Endothelial cell (in vitro differentiated cells): ENCODE results near the gene PDE4D. TPM values are rescaled to one million over a fixed set of nuclear protein-coding genes. Genes with fewer than 3 reads are reported as not detected.
A peak's percentile ranks its signal among the peaks of the same experiment; 100 is the strongest.

Source experiments
- DNase-seq: peaks from one replicate; pipeline ENCODE4 v3.0.0; 2021; ENCODE audit warnings: low spot score
- H3K27ac Mint-ChIP-seq: one replicate; pipeline ENCODE4 v1.8.0; 2021; ENCODE audit warnings: mixed read lengths, inconsistent platforms; ENCODE audit not compliant: unreplicated experiment
- H3K27me3 Mint-ChIP-seq: one replicate; pipeline ENCODE4 v1.8.0; 2021; ENCODE audit warnings: mild to moderate bottlenecking, moderate library complexity, mixed read lengths, inconsistent platforms; ENCODE audit not compliant: unreplicated experiment
- H3K36me3 Mint-ChIP-seq: one replicate; pipeline ENCODE4 v1.8.0; 2021; ENCODE audit warnings: mild to moderate bottlenecking, low read depth, mixed read lengths, inconsistent platforms; ENCODE audit not compliant: unreplicated experiment
- H3K4me1 Mint-ChIP-seq: one replicate; pipeline ENCODE4 v1.8.0; 2021; ENCODE audit warnings: mild to moderate bottlenecking, mixed read lengths, inconsistent platforms; ENCODE audit not compliant: unreplicated experiment
- H3K4me3 Mint-ChIP-seq: one replicate; pipeline ENCODE4 v1.8.0; 2021; ENCODE audit warnings: mild to moderate bottlenecking, mixed read lengths, inconsistent platforms; ENCODE audit not compliant: unreplicated experiment
- H3K9me3 Mint-ChIP-seq: one replicate; pipeline ENCODE4 v1.8.0; 2021; ENCODE audit warnings: mixed read lengths, inconsistent platforms; ENCODE audit not compliant: unreplicated experiment
- total RNA-seq: library from RNA; stranded (reverse); fragmentation: NEBNext Ultra II Directional; extraction: Animal tissue kit (Norgen Biotek cat#: 25700); gene quantifications from one replicate; pipeline ENCODE4 v1.2.1, GENCODE V29; 2021; ENCODE audit not compliant: unreplicated experiment
- TF ChIP-seq, protein P1 (sequence below): fragments of 200-600 bp; sonication (generic); IDR thresholded peaks from one replicate; pipeline ENCODE4 v1.5.0; 2021; ENCODE audit warnings: antibody characterized with exemption; ENCODE audit not compliant: unreplicated experiment

Gene PDE4D
- total RNA-seq, 1 donor from 2014 or later: 9.4 TPM

DNA sequence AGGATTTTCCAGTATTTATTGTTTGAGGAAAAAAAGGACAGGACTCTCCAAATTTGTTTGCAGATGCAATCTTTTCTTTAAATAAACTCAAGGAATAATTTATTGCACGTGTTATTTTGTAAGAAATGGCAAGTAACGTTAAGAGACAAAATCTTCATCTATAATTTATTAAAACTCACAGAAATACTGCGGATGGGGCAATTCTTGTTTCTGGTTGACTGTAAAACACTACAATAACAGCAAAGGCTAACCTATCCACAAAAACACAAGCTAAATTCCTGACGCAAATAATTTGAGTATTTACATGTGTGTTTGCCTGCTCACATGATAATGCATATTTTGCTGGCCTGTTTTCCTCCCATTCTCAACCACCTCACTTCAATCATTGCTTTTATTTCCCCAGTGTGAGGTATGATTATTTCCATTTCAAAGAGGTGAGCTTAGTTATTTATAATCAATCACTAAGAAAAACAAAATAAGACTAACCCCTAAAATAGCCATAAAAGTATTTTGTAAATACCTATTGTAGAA lies 619.4 kb downstream of the PDE4D start:
- Mint-ChIP-seq H3K4me1 (peaks cover 33% of the 10 kb centered on the region), H3K27me3 (peaks cover 5% of the 10 kb centered on the region), H3K9me3 (no peaks in the 10 kb centered on the region), H3K27ac (no peak overlapping the region), H3K4me3 (peak overlapping the region; percentile 87), H3K36me3 (no peaks in the 10 kb centered on the region)
- no peak for DNase-seq
- TF ChIP-seq, protein P1, sequence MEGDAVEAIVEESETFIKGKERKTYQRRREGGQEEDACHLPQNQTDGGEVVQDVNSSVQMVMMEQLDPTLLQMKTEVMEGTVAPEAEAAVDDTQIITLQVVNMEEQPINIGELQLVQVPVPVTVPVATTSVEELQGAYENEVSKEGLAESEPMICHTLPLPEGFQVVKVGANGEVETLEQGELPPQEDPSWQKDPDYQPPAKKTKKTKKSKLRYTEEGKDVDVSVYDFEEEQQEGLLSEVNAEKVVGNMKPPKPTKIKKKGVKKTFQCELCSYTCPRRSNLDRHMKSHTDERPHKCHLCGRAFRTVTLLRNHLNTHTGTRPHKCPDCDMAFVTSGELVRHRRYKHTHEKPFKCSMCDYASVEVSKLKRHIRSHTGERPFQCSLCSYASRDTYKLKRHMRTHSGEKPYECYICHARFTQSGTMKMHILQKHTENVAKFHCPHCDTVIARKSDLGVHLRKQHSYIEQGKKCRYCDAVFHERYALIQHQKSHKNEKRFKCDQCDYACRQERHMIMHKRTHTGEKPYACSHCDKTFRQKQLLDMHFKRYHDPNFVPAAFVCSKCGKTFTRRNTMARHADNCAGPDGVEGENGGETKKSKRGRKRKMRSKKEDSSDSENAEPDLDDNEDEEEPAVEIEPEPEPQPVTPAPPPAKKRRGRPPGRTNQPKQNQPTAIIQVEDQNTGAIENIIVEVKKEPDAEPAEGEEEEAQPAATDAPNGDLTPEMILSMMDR: no peak

GRCh38 chr5:59272809-59273427 lies 620.6 kb downstream of the PDE4D start:
- no peak overlapping the region for H3K4me3 Mint-ChIP-seq
- H3K27me3 Mint-ChIP-seq: peaks cover 5% of the 10 kb centered on the region
- DNase-seq: no peak
- no peaks in the 10 kb centered on the region for H3K9me3 Mint-ChIP-seq
- TF ChIP-seq, protein P1: no peak
- H3K4me1 Mint-ChIP-seq: peaks cover 22% of the 10 kb centered on the region
- no peaks in the 10 kb centered on the region for H3K36me3 Mint-ChIP-seq
- H3K27ac Mint-ChIP-seq: no peak overlapping the region

- TF ChIP-seq, protein P1: no peak
- Mint-ChIP-seq H3K36me3 (no peaks in the 10 kb centered on the region), H3K27ac (no peak overlapping the region), H3K4me1 (no peaks in the 10 kb centered on the region), H3K27me3 (no peaks in the 10 kb centered on the region), H3K4me3 (no peak overlapping the region), H3K9me3 (no peaks in the 10 kb centered on the region)
- no peak for DNase-seq
These were observed 624.6 kb downstream of the PDE4D start for GRCh38 chr5:59268756-59269415.

DNA sequence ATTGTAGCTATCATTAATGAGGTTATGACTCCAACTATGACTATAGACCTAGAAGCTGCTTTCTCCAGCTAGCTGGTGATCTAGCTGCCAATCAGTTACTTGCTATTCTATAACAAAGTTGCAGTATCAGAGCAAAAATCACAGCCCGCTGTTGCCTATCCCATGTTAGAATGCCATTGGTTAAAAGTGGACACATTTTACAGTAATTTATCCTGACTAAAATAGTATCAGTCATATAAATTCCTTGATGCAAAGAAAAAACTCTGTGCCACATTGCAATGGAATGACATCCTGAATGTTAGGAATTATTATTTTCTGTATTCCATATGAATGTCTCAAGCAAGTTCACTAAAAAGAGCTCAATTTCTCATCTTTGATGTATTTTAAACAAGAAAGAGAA lies 626.5 kb downstream of the PDE4D start:
- Mint-ChIP-seq H3K9me3 (no peaks in the 10 kb centered on the region), H3K4me1 (no peaks in the 10 kb centered on the region), H3K4me3 (no peak overlapping the region), H3K27me3 (no peaks in the 10 kb centered on the region), H3K27ac (no peak overlapping the region), H3K36me3 (no peaks in the 10 kb centered on the region)
- no peak for DNase-seq
- TF ChIP-seq, protein P1: no peak

DNA sequence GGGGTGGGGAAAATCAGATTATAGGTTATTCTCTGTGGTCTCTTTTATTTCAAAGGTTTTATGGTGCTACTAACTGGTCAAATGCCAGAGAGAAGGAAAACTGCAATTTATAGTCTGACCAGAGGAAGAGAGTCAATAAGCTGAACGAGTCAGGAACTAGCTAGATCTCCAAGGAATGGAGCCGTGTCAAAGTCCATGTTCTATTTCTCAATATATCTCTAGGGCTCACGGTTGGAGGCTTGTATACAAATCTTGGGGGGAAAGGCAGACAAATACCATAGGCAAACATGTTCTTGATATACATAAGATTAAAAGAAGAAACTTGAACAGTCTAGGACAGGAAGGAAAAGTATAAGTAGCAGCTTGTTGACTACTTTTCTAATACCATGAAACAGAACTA lies 627.1 kb downstream of the PDE4D start:
- no peaks in the 10 kb centered on the region for H3K27me3 Mint-ChIP-seq
- H3K9me3 Mint-ChIP-seq: no peaks in the 10 kb centered on the region
- TF ChIP-seq, protein P1: no peak
- no peak overlapping the region for H3K27ac Mint-ChIP-seq
- no peaks in the 10 kb centered on the region for H3K36me3 Mint-ChIP-seq
- no peaks in the 10 kb centered on the region for H3K4me1 Mint-ChIP-seq
- no peak overlapping the region for H3K4me3 Mint-ChIP-seq
- DNase-seq: no peak
